ENCODE measurements around the gene PDE4DIP.
"Not testable (repeated sequence)": the region's sequence is repeated elsewhere in the genome, so short reads cannot be mapped to it uniquely, and the experiment has no call there.

The PDE4DIP gene

GRCh38 chr1:148845068-148845467 lies 840 bp downstream of the PDE4DIP start:
- H3K9ac ChIP-seq; H3K4me1 ChIP-seq; H3K27me3 ChIP-seq (ENCODE audit: control insufficient read depth, insufficient read depth, low read length); H2AFZ ChIP-seq; H3K9me3 ChIP-seq (ENCODE audit: control insufficient read depth, low read length); H3K27ac ChIP-seq; H3K4me3 ChIP-seq (ENCODE audit: low read depth, low read length); H3K4me2 ChIP-seq (ENCODE audit: low read length); H3K36me3 ChIP-seq (ENCODE audit: control insufficient read depth, insufficient read depth, low read length); H3K79me2 ChIP-seq: not testable (repeated sequence)

- not testable (repeated sequence) for H3K36me3 ChIP-seq (ENCODE audit: control insufficient read depth, insufficient read depth, low read length); H3K4me1 ChIP-seq; H3K79me2 ChIP-seq; H3K4me2 ChIP-seq (ENCODE audit: low read length); H3K9me3 ChIP-seq (ENCODE audit: control insufficient read depth, low read length); H3K9ac ChIP-seq; H3K27ac ChIP-seq; H3K4me3 ChIP-seq (ENCODE audit: low read depth, low read length); H3K27me3 ChIP-seq (ENCODE audit: control insufficient read depth, insufficient read depth, low read length); H2AFZ ChIP-seq
Observed at GRCh38 chr1:148850347-148850746, 6.1 kb downstream of the PDE4DIP start.

- H3K36me3 ChIP-seq (ENCODE audit: control insufficient read depth, insufficient read depth, low read length); H3K27ac ChIP-seq; H3K9ac ChIP-seq; H3K27me3 ChIP-seq (ENCODE audit: control insufficient read depth, insufficient read depth, low read length); H3K4me3 ChIP-seq (ENCODE audit: low read depth, low read length); H3K79me2 ChIP-seq; H3K4me2 ChIP-seq (ENCODE audit: low read length); H3K4me1 ChIP-seq; H2AFZ ChIP-seq; H3K9me3 ChIP-seq (ENCODE audit: control insufficient read depth, low read length): not testable (repeated sequence)
Observed at GRCh38 chr1:148850840-148851239, 6.6 kb downstream of the PDE4DIP start.

GRCh38 chr1:148851684-148852083 lies 7.5 kb downstream of the PDE4DIP start:
- not testable (repeated sequence) for H3K36me3 ChIP-seq (ENCODE audit: control insufficient read depth, insufficient read depth, low read length); H3K4me2 ChIP-seq (ENCODE audit: low read length); H3K4me3 ChIP-seq (ENCODE audit: low read depth, low read length); H2AFZ ChIP-seq; H3K27ac ChIP-seq; H3K9me3 ChIP-seq (ENCODE audit: control insufficient read depth, low read length); H3K9ac ChIP-seq; H3K4me1 ChIP-seq; H3K27me3 ChIP-seq (ENCODE audit: control insufficient read depth, insufficient read depth, low read length); H3K79me2 ChIP-seq

- not testable (repeated sequence) for H3K79me2 ChIP-seq; H3K9me3 ChIP-seq (ENCODE audit: control insufficient read depth, low read length); H3K4me1 ChIP-seq; H3K4me2 ChIP-seq (ENCODE audit: low read length); H3K9ac ChIP-seq; H3K36me3 ChIP-seq (ENCODE audit: control insufficient read depth, insufficient read depth, low read length); H3K27ac ChIP-seq; H3K4me3 ChIP-seq (ENCODE audit: low read depth, low read length); H2AFZ ChIP-seq; H3K27me3 ChIP-seq (ENCODE audit: control insufficient read depth, insufficient read depth, low read length)
Observed at GRCh38 chr1:148853363-148853762, 9.1 kb downstream of the PDE4DIP start.

- not testable (repeated sequence) for H3K79me2 ChIP-seq; H3K36me3 ChIP-seq (ENCODE audit: control insufficient read depth, insufficient read depth, low read length); H3K4me2 ChIP-seq (ENCODE audit: low read length); H2AFZ ChIP-seq; H3K27me3 ChIP-seq (ENCODE audit: control insufficient read depth, insufficient read depth, low read length); H3K9me3 ChIP-seq (ENCODE audit: control insufficient read depth, low read length); H3K9ac ChIP-seq; H3K27ac ChIP-seq; H3K4me3 ChIP-seq (ENCODE audit: low read depth, low read length); H3K4me1 ChIP-seq
Observed at GRCh38 chr1:148854063-148854462, 9.8 kb downstream of the PDE4DIP start.

GRCh38 chr1:148855367-148855766 lies 11.1 kb downstream of the PDE4DIP start:
- H3K79me2 ChIP-seq; H2AFZ ChIP-seq; H3K4me3 ChIP-seq (ENCODE audit: low read depth, low read length); H3K4me1 ChIP-seq; H3K36me3 ChIP-seq (ENCODE audit: control insufficient read depth, insufficient read depth, low read length); H3K4me2 ChIP-seq (ENCODE audit: low read length); H3K9ac ChIP-seq; H3K27ac ChIP-seq; H3K27me3 ChIP-seq (ENCODE audit: control insufficient read depth, insufficient read depth, low read length); H3K9me3 ChIP-seq (ENCODE audit: control insufficient read depth, low read length): not testable (repeated sequence)

- not testable (repeated sequence) for H3K9ac ChIP-seq; H3K27ac ChIP-seq; H3K36me3 ChIP-seq (ENCODE audit: control insufficient read depth, insufficient read depth, low read length); H2AFZ ChIP-seq; H3K79me2 ChIP-seq; H3K4me3 ChIP-seq (ENCODE audit: low read depth, low read length); H3K9me3 ChIP-seq (ENCODE audit: control insufficient read depth, low read length); H3K4me1 ChIP-seq; H3K27me3 ChIP-seq (ENCODE audit: control insufficient read depth, insufficient read depth, low read length); H3K4me2 ChIP-seq (ENCODE audit: low read length)
Observed at GRCh38 chr1:148860049-148860448, 15.8 kb downstream of the PDE4DIP start.

GRCh38 chr1:148860579-148861259 lies 16.5 kb downstream of the PDE4DIP start:
- H3K4me3 ChIP-seq (ENCODE audit: low read depth, low read length); H3K9me3 ChIP-seq (ENCODE audit: control insufficient read depth, low read length); H3K36me3 ChIP-seq (ENCODE audit: control insufficient read depth, insufficient read depth, low read length); H2AFZ ChIP-seq; H3K9ac ChIP-seq; H3K4me2 ChIP-seq (ENCODE audit: low read length); H3K27me3 ChIP-seq (ENCODE audit: control insufficient read depth, insufficient read depth, low read length); H3K4me1 ChIP-seq; H3K79me2 ChIP-seq; H3K27ac ChIP-seq: not testable (repeated sequence)

- H3K79me2 ChIP-seq, result not testable (repeated sequence)
Observed at GRCh38 chr1:148862590-148862989, 18.4 kb downstream of the PDE4DIP start.

GRCh38 chr1:148868924-148869633 lies 24.9 kb downstream of the PDE4DIP start:
- not testable (repeated sequence) for H3K9ac ChIP-seq; H2AFZ ChIP-seq; H3K9me3 ChIP-seq (ENCODE audit: control insufficient read depth, low read length); H3K27me3 ChIP-seq (ENCODE audit: control insufficient read depth, insufficient read depth, low read length); H3K4me1 ChIP-seq; H3K27ac ChIP-seq; H3K4me3 ChIP-seq (ENCODE audit: low read depth, low read length); H3K79me2 ChIP-seq; H3K36me3 ChIP-seq (ENCODE audit: control insufficient read depth, insufficient read depth, low read length); H3K4me2 ChIP-seq (ENCODE audit: low read length)

More at GRCh38 chr1:148862590-148862989, 18.4 kb downstream of the PDE4DIP start:
- not testable (repeated sequence) for H3K4me2 ChIP-seq (ENCODE audit: low read length); H3K36me3 ChIP-seq (ENCODE audit: control insufficient read depth, insufficient read depth, low read length); H3K4me3 ChIP-seq (ENCODE audit: low read depth, low read length); H3K27me3 ChIP-seq (ENCODE audit: control insufficient read depth, insufficient read depth, low read length); H3K9ac ChIP-seq; H3K27ac ChIP-seq; H3K4me1 ChIP-seq; H2AFZ ChIP-seq; H3K9me3 ChIP-seq (ENCODE audit: control insufficient read depth, low read length)
